Activated B cell treated with CpG ODN at 0.5 μM for 24 hours (primary cell): ENCODE data around the gene TSPAN31. TPM values are rescaled to one million over a fixed set of nuclear protein-coding genes. Genes with fewer than 3 reads are reported as not detected.

ENCODE experiments used
- ATAC-seq: fragments of 200-7000 bp; cut with Tn5 transposase; one replicate; pipeline ENCODE4 v1.10.0; 2021; ENCODE audit warnings: low read depth, mild to moderate bottlenecking, moderate library complexity
- CTCF ChIA-PET: fragments of 350-600 bp; sonication (Branson Sonifier 250); formaldehyde crosslinking; loops from one replicate; lab custom pipeline; 2021; ENCODE audit warnings: antibody characterized with exemption; lab: Charles Lee
- POLR2A ChIA-PET: fragments of 350-600 bp; sonication (Branson Sonifier 250); formaldehyde crosslinking; loops from one replicate; lab custom pipeline; 2021; ENCODE audit warnings: antibody characterized with exemption; lab: Charles Lee
- DNase-seq: peaks from one replicate; pipeline ENCODE4 v3.0.0; 2022
- H3K27ac Mint-ChIP-seq: one replicate; pipeline ENCODE4 v1.8.0; 2020; ENCODE audit warnings: mixed read lengths
- H3K27me3 Mint-ChIP-seq: one replicate; pipeline ENCODE4 v1.8.0; 2021; ENCODE audit warnings: mixed read lengths
- H3K36me3 Mint-ChIP-seq: one replicate; pipeline ENCODE4 v1.8.0; 2021; ENCODE audit warnings: low read depth, mixed read lengths
- H3K4me1 Mint-ChIP-seq: one replicate; pipeline ENCODE4 v1.8.0; 2021; ENCODE audit warnings: mixed read lengths
- H3K4me3 Mint-ChIP-seq: one replicate; pipeline ENCODE4 v1.8.0; 2020; ENCODE audit warnings: mild to moderate bottlenecking, mixed read lengths
- H3K9me3 Mint-ChIP-seq: one replicate; pipeline ENCODE4 v1.8.0; 2020; ENCODE audit warnings: mixed read lengths
- CTCF ChIP-seq: fragments of 200-600 bp; IDR thresholded peaks from one replicate; pipeline ENCODE4 v1.8.0; 2022; ENCODE audit warnings: antibody characterized with exemption, mild to moderate bottlenecking
- intact Hi-C: fragments of 100-400 bp; cut with micrococcal nuclease; formaldehyde crosslinking; loops from one replicate; pipeline ENCODE4 v1.15.1; 2024
- total RNA-seq: library from RNA; stranded (reverse); gene quantifications from 2 replicates; pipeline ENCODE4 v1.2.3, GENCODE V29; 2022

The TSPAN31 gene
- total RNA-seq, 1 donor from 2014 or later = 35.8 TPM

- DNase-seq = no peak
- H3K27me3 Mint-ChIP-seq = no peaks in the 10 kb centered on the region
- H3K9me3 Mint-ChIP-seq = no peaks in the 10 kb centered on the region
- no peak for ATAC-seq
- H3K27ac Mint-ChIP-seq = no peak overlapping the region
- POLR2A ChIA-PET = interaction anchor here (0.5 to 3.0 kb wide), 4 partner anchors 8 to 30 kb away, joined by 6 to 34 read pairs (median 18); partner anchors contain the start of genes CYP27B1 and TSPAN31
- intact Hi-C loops = no loop called here
- H3K36me3 Mint-ChIP-seq = peaks cover 52% of the 10 kb centered on the region
- H3K4me3 Mint-ChIP-seq = peak overlapping the region; percentile 57
- no peak for TF ChIP-seq CTCF
- H3K4me1 Mint-ChIP-seq = peaks cover 73% of the 10 kb centered on the region
- CTCF ChIA-PET = interaction anchor here (1.6 kb wide), 1 partner anchor 148 kb away, joined by 4 read pairs; no protein-coding TSS in a partner anchor
Observed at GRCh38 chr12:57755194-57755453, 10.3 kb downstream of the TSPAN31 start.

- TF ChIP-seq CTCF = no peak
- H3K27me3 Mint-ChIP-seq = no peaks in the 10 kb centered on the region
- peak overlapping the region; percentile 90 for H3K4me3 Mint-ChIP-seq
- peaks cover 47% of the 10 kb centered on the region for H3K36me3 Mint-ChIP-seq
- CTCF ChIA-PET = interaction anchor here (0.6 to 2.3 kb wide), 10 partner anchors 11 to 150 kb away, joined by 3 to 20 read pairs (median 5); partner anchors contain the start of genes CYP27B1, OS9, TSFM and TSPAN31
- H3K4me1 Mint-ChIP-seq = peaks cover 69% of the 10 kb centered on the region
- H3K9me3 Mint-ChIP-seq = no peaks in the 10 kb centered on the region
- peak overlapping the region; percentile 86 for H3K27ac Mint-ChIP-seq
- ATAC-seq (peak; percentile 13), DNase-seq (peak; percentile 61)
- POLR2A ChIA-PET = interaction anchor here (0.5 to 3.0 kb wide), 17 partner anchors 8 to 1068 kb away, joined by 3 to 34 read pairs (median 5); partner anchors contain the start of genes CYP27B1, EEF1AKMT3, METTL1 and OS9
- intact Hi-C loops = loop anchor here (1.0 to 2.0 kb wide), 6 partner anchors 11 to 150 kb away; partner anchors contain the start of genes EEF1AKMT3, METTL1 and TSFM
Observed at GRCh38 chr12:57755454-57756372, 10.9 kb downstream of the TSPAN31 start.

- DNase-seq = peak; percentile 56
- intact Hi-C loops = loop anchor here (1.0 to 2.0 kb wide), 6 partner anchors 10 to 149 kb away; partner anchors contain the start of genes EEF1AKMT3, METTL1 and TSFM
- ChIA-PET CTCF (interaction anchor here (0.6 to 2.3 kb wide), 15 partner anchors 10 to 149 kb away, joined by 3 to 20 read pairs (median 4); partner anchors contain the start of genes CYP27B1, OS9, TSFM and TSPAN31), POLR2A (interaction anchor here (0.6 to 3.0 kb wide), 17 partner anchors 11 to 1068 kb away, joined by 3 to 34 read pairs (median 5); partner anchors contain the start of genes CYP27B1, EEF1AKMT3, METTL1 and OS9)
- no peak for TF ChIP-seq CTCF
- Mint-ChIP-seq H3K36me3 (peaks cover 47% of the 10 kb centered on the region), H3K27ac (peak overlapping the region; percentile 86), H3K27me3 (no peaks in the 10 kb centered on the region), H3K4me1 (peaks cover 60% of the 10 kb centered on the region), H3K9me3 (no peaks in the 10 kb centered on the region), H3K4me3 (peak overlapping the region; percentile 90)
- ATAC-seq = peak; percentile 16
Observed at GRCh38 chr12:57756406-57757341, 11.8 kb downstream of the TSPAN31 start.

GRCh38 chr12:57757771-57758170 is 12.9 kb downstream of the TSPAN31 start:
- Mint-ChIP-seq H3K4me1 (peaks cover 49% of the 10 kb centered on the region), H3K36me3 (peaks cover 43% of the 10 kb centered on the region), H3K9me3 (no peaks in the 10 kb centered on the region), H3K27ac (no peak overlapping the region), H3K27me3 (no peaks in the 10 kb centered on the region), H3K4me3 (no peak overlapping the region)
- intact Hi-C loops = loop anchor here (2.0 kb wide), 1 partner anchor 141 kb away; no protein-coding TSS in a partner anchor
- DNase-seq = no peak
- TF ChIP-seq CTCF = no peak
- ChIA-PET CTCF (interaction anchor here (2.3 kb wide), 2 partner anchors 9 to 26 kb away, joined by 16 to 20 read pairs; partner anchors contain the start of genes CYP27B1 and TSFM), POLR2A (interaction anchor here (3.0 kb wide), 1 partner anchor 10 kb away, joined by 34 read pairs; the partner anchor contains the start of gene CYP27B1)
- ATAC-seq = no peak
